HepG2 (cell line): ENCODE data around the gene RAB1B. TPM values are rescaled to one million over a fixed set of nuclear protein-coding genes. Genes with fewer than 3 reads are reported as not detected.
A peak's percentile ranks its signal among the peaks of the same experiment; 100 is the strongest.

Experiments
- DPF2 ChIP-seq: sonication (generic); formaldehyde crosslinking; IDR thresholded peaks from 2 replicates; pipeline ENCODE4 v1.4.0; 2020; ENCODE audit warnings: mild to moderate bottlenecking, low read depth, missing genetic modification reagents, borderline replicate concordance
- FOXA1 ChIP-seq, 2 experiments: fragments of 450-650 bp in 1 of 2; sonication (generic) in 1 of 2; formaldehyde crosslinking in 1 of 2; IDR thresholded peaks; 2 replicates each; pipeline versions ENCODE4 v1.4.0 to v1.6.1; 2016 to 2020; ENCODE audit warnings: missing genetic modification reagents in 1 of 2
- GFI1 ChIP-seq: sonication (generic); formaldehyde crosslinking; IDR thresholded peaks from 2 replicates; pipeline ENCODE4 v1.5.0; 2020; ENCODE audit warnings: missing genetic modification reagents, mild to moderate bottlenecking, borderline replicate concordance
- HDAC2 ChIP-seq: sonication (generic); formaldehyde crosslinking; IDR thresholded peaks from 2 replicates; pipeline ENCODE4 v1.4.0; 2020; ENCODE audit warnings: missing genetic modification reagents
- HNRNPH1 ChIP-seq: fragments of 200-400 bp; formaldehyde crosslinking; optimal IDR thresholded peaks from 2 replicates; pipeline ENCODE3; 2017; ENCODE audit warnings: mild to moderate bottlenecking, low read depth, low read length
- IRX3 ChIP-seq: sonication (generic); formaldehyde crosslinking; IDR thresholded peaks from 2 replicates; pipeline ENCODE4 v1.8.1; 2023; ENCODE audit warnings: mild to moderate bottlenecking, low read depth, missing genetic modification reagents, borderline replicate concordance
- KAT2B ChIP-seq: fragments of 150-350 bp; IDR thresholded peaks from 2 replicates; pipeline ENCODE4 v1.6.1; 2014; ENCODE audit warnings: low read depth, low read length, borderline replicate concordance
- KLF9 ChIP-seq: IDR thresholded peaks from 2 replicates; pipeline ENCODE4 v1.6.1; 2016; ENCODE audit warnings: low read depth
- NR2F2 ChIP-seq: IDR thresholded peaks from 2 replicates; pipeline ENCODE4 v1.6.1; 2012; ENCODE audit warnings: low read depth, inconsistent platforms, borderline replicate concordance
- RELA ChIP-seq: sonication (generic); formaldehyde crosslinking; IDR thresholded peaks from 2 replicates; pipeline ENCODE4 v1.4.0; 2020; ENCODE audit warnings: missing genetic modification reagents
- RNF2 ChIP-seq: fragments of 450-650 bp; conservative IDR thresholded peaks from 2 replicates; pipeline ENCODE4 v1.6.1; 2016; ENCODE audit warnings: low read depth
- SCMH1 ChIP-seq: sonication (generic); formaldehyde crosslinking; IDR thresholded peaks from 2 replicates; pipeline ENCODE4 v1.9.0; 2021; ENCODE audit warnings: missing genetic modification reagents, mild to moderate bottlenecking, borderline replicate concordance
- ZNF331 ChIP-seq: sonication (generic); formaldehyde crosslinking; IDR thresholded peaks from 2 replicates; pipeline ENCODE4 v1.4.0; 2020; ENCODE audit warnings: missing genetic modification reagents
- ZNF615 ChIP-seq: sonication (generic); formaldehyde crosslinking; IDR thresholded peaks from 2 replicates; pipeline ENCODE4 v1.5.0; 2020; ENCODE audit warnings: mild to moderate bottlenecking, missing genetic modification reagents, borderline replicate concordance
- ZNF891 ChIP-seq: sonication (generic); formaldehyde crosslinking; IDR thresholded peaks from 2 replicates; pipeline ENCODE4 v1.5.0; 2020; ENCODE audit warnings: mild to moderate bottlenecking, missing genetic modification reagents
- ZSCAN30 ChIP-seq: sonication (generic); formaldehyde crosslinking; IDR thresholded peaks from 2 replicates; pipeline ENCODE4 v1.5.0; 2020; ENCODE audit warnings: mild to moderate bottlenecking, missing genetic modification reagents
- polyA plus RNA-seq, 8 experiments: library from polyadenylated mRNA; depleted of rRNA in 3 of 8; stranded (reverse) in 7 of 8; unstranded in 1 of 8; fragments of >200 nt; fragmentation: Illumina TruSeq in 4 of 8; extraction: Trizol in 4 of 8; gene quantifications; 2 replicates each; pipeline versions ENCODE4 v1.2.1 to v1.2.3, GENCODE V29; 2011 to 2016; ENCODE audit warnings: low read depth in 4 of 8, missing spikeins in 1 of 8, mixed read lengths in 1 of 8; ENCODE audit not compliant: insufficient read depth in 1 of 8
- total RNA-seq, 5 experiments: library from RNA; depleted of rRNA; stranded (reverse); fragments of >200 nt; fragmentation: Illumina TruSeq; extraction: Trizol; gene quantifications; 2 replicates each; pipeline ENCODE4 v1.2.3, GENCODE V29; 2016; ENCODE audit warnings: low read depth in 1 of 5
- TF ChIP-seq, protein P1 (sequence below): fragments of 450-650 bp; IDR thresholded peaks from 2 replicates; pipeline ENCODE4 v1.6.1; 2017; ENCODE audit warnings: mild to moderate bottlenecking
- TF ChIP-seq, protein P2 (sequence below): sonication (generic); formaldehyde crosslinking; IDR thresholded peaks from 2 replicates; pipeline ENCODE4 v1.4.0; 2020; ENCODE audit warnings: missing genetic modification reagents
- TF ChIP-seq, protein P3 (sequence below): sonication (generic); formaldehyde crosslinking; IDR thresholded peaks from 2 replicates; pipeline ENCODE4 v1.9.0; 2022; ENCODE audit warnings: low read depth, missing genetic modification reagents
- TF ChIP-seq, protein P4 (sequence below): sonication (generic); formaldehyde crosslinking; IDR thresholded peaks from 2 replicates; pipeline ENCODE4 v1.4.0; 2020; ENCODE audit warnings: mild to moderate bottlenecking, missing genetic modification reagents
- TF ChIP-seq, protein P5 (sequence below): IDR thresholded peaks from 2 replicates; pipeline ENCODE4 v1.6.1; 2016

RAB1B gene
- total and polyA plus RNA-seq, 2 of the 13 experiments (the other 11 are each of a cell fraction or from before 2014, with no cell fraction given), result 77.9 to 87.9 TPM

DNA sequence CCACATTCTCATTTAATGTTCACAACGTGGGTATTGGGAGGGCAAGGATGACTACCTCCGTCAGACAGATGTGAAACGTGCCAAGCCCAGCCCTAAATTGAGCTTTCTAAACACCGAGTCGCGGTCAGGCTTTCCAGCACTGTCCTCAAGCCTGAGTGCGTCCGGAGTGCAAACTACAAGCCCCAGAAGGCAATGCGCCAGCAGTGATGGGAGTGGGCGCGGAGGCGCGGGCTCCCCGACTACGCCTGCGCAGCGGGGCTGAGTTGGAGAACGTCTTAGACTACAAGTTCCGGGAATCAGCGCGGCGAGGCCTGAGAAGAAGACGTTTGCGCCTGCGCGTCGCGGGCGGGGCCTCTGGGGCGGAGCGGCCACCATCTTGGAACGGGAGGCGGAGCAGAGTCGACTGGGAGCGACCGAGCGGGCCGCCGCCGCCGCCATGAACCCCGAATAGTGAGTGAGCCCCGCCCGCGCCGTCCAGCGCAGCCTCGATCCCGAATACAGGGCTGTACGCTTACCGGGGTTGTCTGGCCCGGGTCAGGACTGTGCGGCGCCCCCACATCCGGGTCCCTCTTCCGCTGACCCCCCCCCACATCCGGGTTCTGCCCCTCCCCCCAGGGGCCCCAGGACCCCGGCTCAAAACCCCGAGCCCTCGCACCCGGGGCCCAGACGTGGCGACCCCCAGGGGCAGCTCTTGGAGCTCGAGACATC, at the start of gene RAB1B (continued):
- no peak for TF ChIP-seq SCMH1 (CRISPR knock-in tag)
- 0 out of 2 replicates have a peak, but pooled peaks have one; percentile 31 for TF ChIP-seq GFI1
- TF ChIP-seq, protein P1, sequence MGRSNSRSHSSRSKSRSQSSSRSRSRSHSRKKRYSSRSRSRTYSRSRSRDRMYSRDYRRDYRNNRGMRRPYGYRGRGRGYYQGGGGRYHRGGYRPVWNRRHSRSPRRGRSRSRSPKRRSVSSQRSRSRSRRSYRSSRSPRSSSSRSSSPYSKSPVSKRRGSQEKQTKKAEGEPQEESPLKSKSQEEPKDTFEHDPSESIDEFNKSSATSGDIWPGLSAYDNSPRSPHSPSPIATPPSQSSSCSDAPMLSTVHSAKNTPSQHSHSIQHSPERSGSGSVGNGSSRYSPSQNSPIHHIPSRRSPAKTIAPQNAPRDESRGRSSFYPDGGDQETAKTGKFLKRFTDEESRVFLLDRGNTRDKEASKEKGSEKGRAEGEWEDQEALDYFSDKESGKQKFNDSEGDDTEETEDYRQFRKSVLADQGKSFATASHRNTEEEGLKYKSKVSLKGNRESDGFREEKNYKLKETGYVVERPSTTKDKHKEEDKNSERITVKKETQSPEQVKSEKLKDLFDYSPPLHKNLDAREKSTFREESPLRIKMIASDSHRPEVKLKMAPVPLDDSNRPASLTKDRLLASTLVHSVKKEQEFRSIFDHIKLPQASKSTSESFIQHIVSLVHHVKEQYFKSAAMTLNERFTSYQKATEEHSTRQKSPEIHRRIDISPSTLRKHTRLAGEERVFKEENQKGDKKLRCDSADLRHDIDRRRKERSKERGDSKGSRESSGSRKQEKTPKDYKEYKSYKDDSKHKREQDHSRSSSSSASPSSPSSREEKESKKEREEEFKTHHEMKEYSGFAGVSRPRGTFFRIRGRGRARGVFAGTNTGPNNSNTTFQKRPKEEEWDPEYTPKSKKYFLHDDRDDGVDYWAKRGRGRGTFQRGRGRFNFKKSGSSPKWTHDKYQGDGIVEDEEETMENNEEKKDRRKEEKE, result no peak
- TF ChIP-seq KLF9 (CRISPR knock-in tag), result no peak
- no peak for TF ChIP-seq ZSCAN30 (CRISPR knock-in tag)
- no peak for TF ChIP-seq RNF2
- TF ChIP-seq FOXA1 (IDR thresholded peaks at IDR 0.05), result no peak
- TF ChIP-seq FOXA1 (CRISPR knock-in tag; IDR thresholded peaks at IDR 0.05), result no peak
- TF ChIP-seq, protein P2, sequence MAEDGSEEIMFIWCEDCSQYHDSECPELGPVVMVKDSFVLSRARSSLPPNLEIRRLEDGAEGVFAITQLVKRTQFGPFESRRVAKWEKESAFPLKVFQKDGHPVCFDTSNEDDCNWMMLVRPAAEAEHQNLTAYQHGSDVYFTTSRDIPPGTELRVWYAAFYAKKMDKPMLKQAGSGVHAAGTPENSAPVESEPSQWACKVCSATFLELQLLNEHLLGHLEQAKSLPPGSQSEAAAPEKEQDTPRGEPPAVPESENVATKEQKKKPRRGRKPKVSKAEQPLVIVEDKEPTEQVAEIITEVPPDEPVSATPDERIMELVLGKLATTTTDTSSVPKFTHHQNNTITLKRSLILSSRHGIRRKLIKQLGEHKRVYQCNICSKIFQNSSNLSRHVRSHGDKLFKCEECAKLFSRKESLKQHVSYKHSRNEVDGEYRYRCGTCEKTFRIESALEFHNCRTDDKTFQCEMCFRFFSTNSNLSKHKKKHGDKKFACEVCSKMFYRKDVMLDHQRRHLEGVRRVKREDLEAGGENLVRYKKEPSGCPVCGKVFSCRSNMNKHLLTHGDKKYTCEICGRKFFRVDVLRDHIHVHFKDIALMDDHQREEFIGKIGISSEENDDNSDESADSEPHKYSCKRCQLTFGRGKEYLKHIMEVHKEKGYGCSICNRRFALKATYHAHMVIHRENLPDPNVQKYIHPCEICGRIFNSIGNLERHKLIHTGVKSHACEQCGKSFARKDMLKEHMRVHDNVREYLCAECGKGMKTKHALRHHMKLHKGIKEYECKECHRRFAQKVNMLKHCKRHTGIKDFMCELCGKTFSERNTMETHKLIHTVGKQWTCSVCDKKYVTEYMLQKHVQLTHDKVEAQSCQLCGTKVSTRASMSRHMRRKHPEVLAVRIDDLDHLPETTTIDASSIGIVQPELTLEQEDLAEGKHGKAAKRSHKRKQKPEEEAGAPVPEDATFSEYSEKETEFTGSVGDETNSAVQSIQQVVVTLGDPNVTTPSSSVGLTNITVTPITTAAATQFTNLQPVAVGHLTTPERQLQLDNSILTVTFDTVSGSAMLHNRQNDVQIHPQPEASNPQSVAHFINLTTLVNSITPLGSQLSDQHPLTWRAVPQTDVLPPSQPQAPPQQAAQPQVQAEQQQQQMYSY (CRISPR knock-in tag), result no peak
- TF ChIP-seq, protein P3, sequence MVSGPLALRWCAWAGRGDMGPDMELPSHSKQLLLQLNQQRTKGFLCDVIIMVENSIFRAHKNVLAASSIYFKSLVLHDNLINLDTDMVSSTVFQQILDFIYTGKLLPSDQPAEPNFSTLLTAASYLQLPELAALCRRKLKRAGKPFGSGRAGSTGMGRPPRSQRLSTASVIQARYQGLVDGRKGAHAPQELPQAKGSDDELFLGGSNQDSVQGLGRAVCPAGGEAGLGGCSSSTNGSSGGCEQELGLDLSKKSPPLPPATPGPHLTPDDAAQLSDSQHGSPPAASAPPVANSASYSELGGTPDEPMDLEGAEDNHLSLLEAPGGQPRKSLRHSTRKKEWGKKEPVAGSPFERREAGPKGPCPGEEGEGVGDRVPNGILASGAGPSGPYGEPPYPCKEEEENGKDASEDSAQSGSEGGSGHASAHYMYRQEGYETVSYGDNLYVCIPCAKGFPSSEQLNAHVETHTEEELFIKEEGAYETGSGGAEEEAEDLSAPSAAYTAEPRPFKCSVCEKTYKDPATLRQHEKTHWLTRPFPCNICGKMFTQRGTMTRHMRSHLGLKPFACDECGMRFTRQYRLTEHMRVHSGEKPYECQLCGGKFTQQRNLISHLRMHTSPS, result no peak
- peak; percentile 45; the same call in 1 of the 2 replicates for TF ChIP-seq HDAC2
- TF ChIP-seq IRX3 (CRISPR knock-in tag), result no peak
- no peak for TF ChIP-seq KAT2B
- TF ChIP-seq ZNF615 (CRISPR knock-in tag), result no peak
- TF ChIP-seq, protein P4, sequence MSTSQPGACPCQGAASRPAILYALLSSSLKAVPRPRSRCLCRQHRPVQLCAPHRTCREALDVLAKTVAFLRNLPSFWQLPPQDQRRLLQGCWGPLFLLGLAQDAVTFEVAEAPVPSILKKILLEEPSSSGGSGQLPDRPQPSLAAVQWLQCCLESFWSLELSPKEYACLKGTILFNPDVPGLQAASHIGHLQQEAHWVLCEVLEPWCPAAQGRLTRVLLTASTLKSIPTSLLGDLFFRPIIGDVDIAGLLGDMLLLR (CRISPR knock-in tag), result peak; percentile 41; the same call in 1 of the 2 replicates
- TF ChIP-seq NR2F2, result no peak
- no peak for TF ChIP-seq ZNF891 (CRISPR knock-in tag)
- TF ChIP-seq ZNF331, result no peak; the same call in 1 of the 2 replicates
- no peak for TF ChIP-seq RELA (CRISPR knock-in tag)
- TF ChIP-seq DPF2 (CRISPR knock-in tag), result no peak
- TF ChIP-seq HNRNPH1, result no peak
- TF ChIP-seq, protein P5, sequence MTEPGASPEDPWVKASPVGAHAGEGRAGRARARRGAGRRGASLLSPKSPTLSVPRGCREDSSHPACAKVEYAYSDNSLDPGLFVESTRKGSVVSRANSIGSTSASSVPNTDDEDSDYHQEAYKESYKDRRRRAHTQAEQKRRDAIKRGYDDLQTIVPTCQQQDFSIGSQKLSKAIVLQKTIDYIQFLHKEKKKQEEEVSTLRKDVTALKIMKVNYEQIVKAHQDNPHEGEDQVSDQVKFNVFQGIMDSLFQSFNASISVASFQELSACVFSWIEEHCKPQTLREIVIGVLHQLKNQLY (CRISPR knock-in tag), result 0 out of 2 replicates have a peak, but pooled peaks have one; percentile 10
